Measurements from ENCODE around the gene TRIM39.

TRIM39 gene

DNA sequence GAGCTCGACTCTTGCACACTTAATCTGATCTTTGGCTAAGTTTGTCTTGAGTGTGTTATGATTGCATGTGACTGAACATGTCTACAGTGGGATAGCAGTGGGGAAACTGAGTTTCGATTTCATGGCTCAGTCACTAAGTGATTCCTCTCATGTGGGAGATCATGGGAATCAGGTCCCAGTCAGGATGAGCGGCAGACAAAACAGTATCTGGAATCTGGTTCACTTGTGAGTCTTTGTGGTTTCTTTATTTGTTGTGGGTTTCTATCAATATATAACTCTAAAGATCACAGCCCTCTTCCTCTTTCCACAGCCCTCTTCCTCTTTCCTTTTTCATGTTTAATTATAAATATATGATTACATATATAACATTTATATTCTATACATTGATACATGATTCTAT, 22.2 kb downstream of the TRIM39 start:
- Histone ChIP-seq H3K9me3 (ENCODE audit: control insufficient read depth, insufficient read depth, low read length) (no peaks in the 10 kb centered on the region), H3K27me3 (ENCODE audit: control insufficient read depth, insufficient read depth, low read length) (no peaks in the 10 kb centered on the region), H3K9ac (ENCODE audit: low read depth, low read length) (no peak overlapping the region), H3K4me3 (ENCODE audit: low read depth, low read length) (no peak overlapping the region), H3K4me1 (ENCODE audit: control insufficient read depth, insufficient read depth, low read length) (peaks cover 5% of the 10 kb centered on the region), H3K27ac (ENCODE audit: low read depth, low read length) (no peak overlapping the region), H3K36me3 (ENCODE audit: control insufficient read depth, insufficient read depth, low read length) (peaks cover 14% of the 10 kb centered on the region)

DNA sequence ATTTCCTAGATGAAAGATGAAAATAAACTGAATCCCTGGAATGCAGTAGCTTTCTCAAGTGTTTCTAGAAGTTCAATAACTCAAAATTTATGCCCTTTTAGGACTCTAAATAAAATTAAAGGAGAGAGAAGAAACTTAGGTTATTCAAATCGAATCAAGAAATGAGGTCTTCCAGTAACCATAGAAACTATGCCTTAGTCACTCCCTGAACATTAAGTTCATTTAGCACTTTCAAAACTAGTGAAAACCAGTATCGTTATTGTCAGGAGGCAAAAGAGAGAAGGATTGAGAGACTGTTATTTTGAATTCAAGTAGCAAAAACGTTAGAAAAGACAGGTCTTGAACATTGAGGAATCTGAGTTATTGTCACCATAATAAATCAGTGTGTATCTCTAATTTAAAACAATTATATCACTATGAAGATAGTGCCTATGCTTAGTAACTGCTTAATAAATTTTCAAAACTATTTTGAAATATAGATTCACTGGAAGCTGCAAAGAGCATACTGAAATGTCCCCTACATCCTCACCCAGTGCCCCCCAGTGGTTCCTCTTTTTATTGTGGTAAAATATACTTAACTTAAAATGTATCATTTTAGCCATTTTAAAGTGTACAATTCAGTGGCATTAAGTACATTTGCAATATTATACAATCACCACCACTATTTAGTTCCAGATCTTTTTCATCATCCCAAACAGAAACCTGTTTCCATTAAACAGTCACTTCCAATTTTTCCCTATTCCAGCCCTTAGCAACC, 22.9 kb downstream of the TRIM39 start:
- no peaks in the 10 kb centered on the region for H3K27me3 ChIP-seq (ENCODE audit: control insufficient read depth, insufficient read depth, low read length)
- no peak overlapping the region for H3K9ac ChIP-seq (ENCODE audit: low read depth, low read length)
- H3K36me3 ChIP-seq (ENCODE audit: control insufficient read depth, insufficient read depth, low read length): peaks cover 14% of the 10 kb centered on the region
- H3K9me3 ChIP-seq (ENCODE audit: control insufficient read depth, insufficient read depth, low read length): no peaks in the 10 kb centered on the region
- peaks cover 5% of the 10 kb centered on the region for H3K4me1 ChIP-seq (ENCODE audit: control insufficient read depth, insufficient read depth, low read length)
- no peak overlapping the region for H3K27ac ChIP-seq (ENCODE audit: low read depth, low read length)
- no peak overlapping the region for H3K4me3 ChIP-seq (ENCODE audit: low read depth, low read length)

DNA sequence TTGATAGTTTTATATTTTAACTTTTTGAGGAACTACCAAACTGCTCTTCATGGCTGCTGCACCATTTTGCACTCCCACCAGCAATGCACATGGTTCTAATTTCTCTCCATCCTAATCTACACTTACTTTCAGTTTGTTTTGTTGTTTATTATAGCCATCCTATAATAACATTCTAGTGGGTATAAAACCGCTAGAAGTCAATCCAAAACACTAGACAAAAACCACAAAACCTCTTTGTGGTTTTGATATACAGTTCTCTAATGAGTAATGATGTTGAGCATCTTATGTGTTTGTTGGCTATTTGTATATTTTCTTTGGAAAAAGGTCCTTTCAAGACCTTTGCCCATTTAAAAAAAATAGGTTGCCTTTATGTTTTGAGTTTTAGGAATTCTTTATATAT, 23.8 kb downstream of the TRIM39 start:
- H3K9ac ChIP-seq (ENCODE audit: low read depth, low read length): no peak overlapping the region
- H3K27ac ChIP-seq (ENCODE audit: low read depth, low read length): no peak overlapping the region
- H3K36me3 ChIP-seq (ENCODE audit: control insufficient read depth, insufficient read depth, low read length): peaks cover 14% of the 10 kb centered on the region
- peaks cover 5% of the 10 kb centered on the region for H3K4me1 ChIP-seq (ENCODE audit: control insufficient read depth, insufficient read depth, low read length)
- no peak overlapping the region for H3K4me3 ChIP-seq (ENCODE audit: low read depth, low read length)
- no peaks in the 10 kb centered on the region for H3K27me3 ChIP-seq (ENCODE audit: control insufficient read depth, insufficient read depth, low read length)
- no peaks in the 10 kb centered on the region for H3K9me3 ChIP-seq (ENCODE audit: control insufficient read depth, insufficient read depth, low read length)

DNA sequence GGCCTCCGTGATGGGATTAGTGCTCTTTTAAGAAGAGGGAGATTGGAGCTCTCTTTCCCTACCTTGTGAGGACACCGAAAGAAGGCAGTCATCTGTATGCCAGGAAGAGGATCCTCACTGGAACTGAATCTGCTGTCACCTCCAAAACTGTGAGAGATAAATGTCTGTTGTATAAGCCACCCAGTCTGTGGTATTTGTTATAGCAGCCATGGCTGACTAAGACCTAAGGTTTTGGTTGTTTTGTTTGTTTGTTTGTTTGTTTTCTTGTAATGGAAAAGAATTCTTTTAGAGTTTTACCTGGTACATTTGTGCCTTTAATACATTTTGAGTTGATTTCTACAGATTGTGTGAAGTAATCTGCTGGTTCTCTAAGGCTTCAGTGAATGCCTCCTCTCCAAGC, 25.8 kb downstream of the TRIM39 start:
- Histone ChIP-seq H3K4me3 (ENCODE audit: low read depth, low read length) (no peak overlapping the region), H3K9me3 (ENCODE audit: control insufficient read depth, insufficient read depth, low read length) (no peaks in the 10 kb centered on the region), H3K9ac (ENCODE audit: low read depth, low read length) (no peak overlapping the region), H3K27me3 (ENCODE audit: control insufficient read depth, insufficient read depth, low read length) (no peaks in the 10 kb centered on the region), H3K36me3 (ENCODE audit: control insufficient read depth, insufficient read depth, low read length) (no peaks in the 10 kb centered on the region), H3K4me1 (ENCODE audit: control insufficient read depth, insufficient read depth, low read length) (no peaks in the 10 kb centered on the region), H3K27ac (ENCODE audit: low read depth, low read length) (no peak overlapping the region)

DNA sequence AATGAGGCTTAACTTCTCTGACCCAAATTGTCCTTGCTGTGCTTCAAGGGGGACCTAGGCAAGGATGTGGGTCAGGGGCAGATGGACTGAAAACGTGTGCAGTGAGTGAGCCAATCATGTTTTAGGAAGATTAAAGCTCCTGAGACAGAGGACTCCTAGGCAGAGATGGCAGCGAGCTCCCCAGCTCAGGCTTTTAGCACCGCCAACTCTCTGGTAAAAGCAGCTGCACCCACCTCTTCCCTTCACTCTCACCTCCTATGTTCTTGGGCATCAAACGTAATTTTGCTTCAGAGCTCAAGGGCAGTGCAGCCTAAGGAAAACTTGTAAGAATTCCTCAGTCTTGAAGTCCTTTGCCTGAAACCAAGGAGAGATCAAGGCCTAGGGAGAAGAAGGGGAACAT, 28.6 kb downstream of the TRIM39 start:
- Histone ChIP-seq H3K9me3 (ENCODE audit: control insufficient read depth, insufficient read depth, low read length) (no peaks in the 10 kb centered on the region), H3K36me3 (ENCODE audit: control insufficient read depth, insufficient read depth, low read length) (no peaks in the 10 kb centered on the region), H3K27ac (ENCODE audit: low read depth, low read length) (no peak overlapping the region), H3K27me3 (ENCODE audit: control insufficient read depth, insufficient read depth, low read length) (peaks cover 24% of the 10 kb centered on the region), H3K9ac (ENCODE audit: low read depth, low read length) (no peak overlapping the region), H3K4me1 (ENCODE audit: control insufficient read depth, insufficient read depth, low read length) (peaks cover 5% of the 10 kb centered on the region; the same call in 1 of the 2 replicates), H3K4me3 (ENCODE audit: low read depth, low read length) (no peak overlapping the region)

DNA sequence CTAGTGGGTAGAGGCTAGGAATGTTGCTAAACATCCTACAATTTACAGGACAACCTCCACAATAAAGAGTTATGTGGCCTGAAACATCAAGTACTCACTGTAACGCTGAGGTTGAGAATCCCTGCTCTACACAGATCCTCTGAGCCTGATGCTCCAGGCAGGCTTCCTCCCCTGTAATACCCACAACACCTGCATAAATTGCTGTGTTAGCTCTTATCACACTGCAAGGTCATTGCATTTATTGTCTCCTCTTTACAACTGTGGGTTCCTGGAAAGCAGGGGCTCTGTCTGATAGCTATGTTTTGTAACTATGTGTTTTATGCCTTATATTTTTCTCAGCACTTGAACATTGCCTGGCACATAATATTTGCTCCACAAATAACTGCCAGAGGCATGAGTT, 29.8 kb downstream of the TRIM39 start:
- Histone ChIP-seq H3K9me3 (ENCODE audit: control insufficient read depth, insufficient read depth, low read length) (no peaks in the 10 kb centered on the region), H3K27me3 (ENCODE audit: control insufficient read depth, insufficient read depth, low read length) (peaks cover 34% of the 10 kb centered on the region), H3K27ac (ENCODE audit: low read depth, low read length) (no peak overlapping the region), H3K4me3 (ENCODE audit: low read depth, low read length) (no peak overlapping the region), H3K36me3 (ENCODE audit: control insufficient read depth, insufficient read depth, low read length) (no peaks in the 10 kb centered on the region), H3K4me1 (ENCODE audit: control insufficient read depth, insufficient read depth, low read length) (peaks cover 5% of the 10 kb centered on the region; the same call in 1 of the 2 replicates), H3K9ac (ENCODE audit: low read depth, low read length) (no peak overlapping the region)

DNA sequence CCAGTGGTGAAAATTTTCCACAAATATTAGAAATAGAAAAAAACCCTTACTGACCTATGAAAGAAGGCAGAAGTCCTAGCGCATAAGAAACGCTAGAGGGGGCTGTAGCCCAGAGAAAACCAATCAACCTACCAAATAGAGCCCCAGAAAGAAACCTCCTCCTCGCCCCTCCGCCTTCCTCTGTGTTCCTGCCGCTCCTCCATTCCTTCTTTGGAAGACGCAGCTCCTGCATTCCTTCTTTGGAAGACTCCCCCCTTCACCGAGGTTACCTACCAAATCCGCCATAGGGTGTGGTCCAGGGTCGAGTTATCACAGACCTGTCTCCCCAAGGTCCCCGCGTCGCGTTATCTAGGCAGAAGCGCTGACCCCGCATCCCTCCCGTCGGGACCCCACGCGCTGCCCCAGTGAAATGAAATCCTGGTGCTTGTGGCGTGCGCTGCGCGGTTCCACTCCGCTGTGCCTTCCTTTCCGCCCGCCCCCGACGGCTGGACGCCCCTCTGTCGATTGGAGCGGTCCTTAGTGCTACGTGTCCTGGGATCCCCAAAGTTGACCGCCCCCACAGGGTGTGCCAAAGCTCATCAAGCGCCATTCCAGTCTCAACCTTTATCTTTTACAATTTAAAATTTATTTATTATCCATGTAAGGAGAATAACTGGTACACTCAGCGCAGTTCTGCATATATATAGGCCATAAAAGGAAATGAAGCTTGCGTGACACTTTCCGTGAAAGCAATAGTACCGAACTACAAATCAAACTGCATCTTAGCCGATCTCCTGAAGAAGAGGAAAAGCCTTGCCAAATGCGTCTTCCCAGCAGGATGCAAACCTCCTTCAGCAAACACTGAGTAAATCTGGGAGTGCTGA, 31.2 kb downstream of the TRIM39 start:
- peak overlapping the region; percentile 37; the same call in 1 of the 2 replicates for H3K9ac ChIP-seq (ENCODE audit: low read depth, low read length)
- peaks cover 34% of the 10 kb centered on the region for H3K27me3 ChIP-seq (ENCODE audit: control insufficient read depth, insufficient read depth, low read length)
- peak overlapping the region; percentile 67 for H3K4me3 ChIP-seq (ENCODE audit: low read depth, low read length)
- H3K27ac ChIP-seq (ENCODE audit: low read depth, low read length): no peak overlapping the region
- H3K36me3 ChIP-seq (ENCODE audit: control insufficient read depth, insufficient read depth, low read length): no peaks in the 10 kb centered on the region
- no peaks in the 10 kb centered on the region for H3K9me3 ChIP-seq (ENCODE audit: control insufficient read depth, insufficient read depth, low read length)
- H3K4me1 ChIP-seq (ENCODE audit: control insufficient read depth, insufficient read depth, low read length): peaks cover 5% of the 10 kb centered on the region; the same call in 1 of the 2 replicates

DNA sequence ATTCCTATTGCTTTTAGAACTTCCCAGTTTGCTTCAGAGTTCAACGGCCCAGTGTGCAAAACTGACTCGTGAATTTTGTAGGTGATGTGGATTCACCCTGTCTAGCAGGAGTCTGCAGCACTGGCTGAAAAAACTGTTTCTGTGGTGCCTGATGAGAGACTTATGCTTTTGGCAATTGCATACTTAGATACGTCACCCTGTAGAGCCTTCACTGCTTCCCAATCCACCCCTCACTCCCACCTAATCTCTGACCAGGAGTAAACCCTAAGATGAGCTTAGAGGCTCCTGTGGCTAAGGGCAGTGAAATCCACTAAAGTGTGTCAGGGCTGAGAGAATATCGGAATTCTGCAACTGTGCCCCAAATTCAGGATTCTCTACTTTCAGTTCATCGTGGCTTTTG, 32.5 kb downstream of the TRIM39 start:
- Histone ChIP-seq H3K27ac (ENCODE audit: low read depth, low read length) (no peak overlapping the region), H3K4me3 (ENCODE audit: low read depth, low read length) (no peak overlapping the region), H3K36me3 (ENCODE audit: control insufficient read depth, insufficient read depth, low read length) (no peaks in the 10 kb centered on the region), H3K9ac (ENCODE audit: low read depth, low read length) (no peak overlapping the region), H3K27me3 (ENCODE audit: control insufficient read depth, insufficient read depth, low read length) (peaks cover 34% of the 10 kb centered on the region), H3K9me3 (ENCODE audit: control insufficient read depth, insufficient read depth, low read length) (no peaks in the 10 kb centered on the region), H3K4me1 (ENCODE audit: control insufficient read depth, insufficient read depth, low read length) (peaks cover 5% of the 10 kb centered on the region; the same call in 1 of the 2 replicates)

DNA sequence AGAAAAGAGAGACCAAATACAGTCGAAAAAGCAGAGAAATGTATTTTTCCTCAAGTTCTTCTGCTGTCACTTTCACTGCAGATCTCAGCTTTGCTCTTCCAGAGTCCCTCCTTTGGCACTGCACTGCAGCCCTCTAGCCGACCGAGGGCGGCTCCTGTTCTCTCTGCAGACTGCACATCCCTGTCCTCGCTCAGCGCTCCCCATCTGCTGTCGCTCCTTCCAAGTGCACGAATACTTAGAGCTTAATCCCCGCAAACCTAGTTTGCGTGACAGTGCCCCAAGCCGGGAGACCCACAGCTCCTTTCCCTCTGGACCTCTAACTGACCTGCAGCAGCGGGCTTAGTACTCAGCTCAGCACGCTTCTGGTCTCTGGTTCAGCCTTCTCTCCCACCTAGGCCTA, 33.4 kb downstream of the TRIM39 start:
- Histone ChIP-seq H3K9ac (ENCODE audit: low read depth, low read length) (no peak overlapping the region), H3K27me3 (ENCODE audit: control insufficient read depth, insufficient read depth, low read length) (peaks cover 34% of the 10 kb centered on the region), H3K9me3 (ENCODE audit: control insufficient read depth, insufficient read depth, low read length) (no peaks in the 10 kb centered on the region), H3K36me3 (ENCODE audit: control insufficient read depth, insufficient read depth, low read length) (no peaks in the 10 kb centered on the region), H3K27ac (ENCODE audit: low read depth, low read length) (no peak overlapping the region), H3K4me1 (ENCODE audit: control insufficient read depth, insufficient read depth, low read length) (peaks cover 5% of the 10 kb centered on the region; the same call in 1 of the 2 replicates), H3K4me3 (ENCODE audit: low read depth, low read length) (no peak overlapping the region)

DNA sequence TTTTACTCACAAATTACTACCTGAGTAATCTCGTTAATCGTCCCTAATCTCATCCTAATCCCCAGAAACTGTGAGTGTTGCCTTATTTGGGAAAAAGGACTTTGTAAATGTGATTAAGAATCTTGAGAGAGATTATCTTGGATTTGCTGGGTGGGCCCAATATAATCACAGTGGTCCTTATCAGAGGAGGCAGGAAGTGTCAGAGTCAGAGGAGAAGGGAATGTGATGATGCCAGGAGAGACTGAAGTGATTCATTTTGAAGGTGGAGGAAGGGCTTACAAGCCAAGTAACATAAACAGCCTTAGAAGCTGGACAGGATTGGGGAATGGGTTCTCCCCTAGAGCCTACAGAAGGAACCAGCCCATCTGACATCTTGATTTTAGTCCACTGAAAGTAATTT, 34.9 kb downstream of the TRIM39 start:
- no peaks in the 10 kb centered on the region for H3K36me3 ChIP-seq (ENCODE audit: control insufficient read depth, insufficient read depth, low read length)
- peaks cover 34% of the 10 kb centered on the region for H3K27me3 ChIP-seq (ENCODE audit: control insufficient read depth, insufficient read depth, low read length)
- no peaks in the 10 kb centered on the region for H3K9me3 ChIP-seq (ENCODE audit: control insufficient read depth, insufficient read depth, low read length)
- peaks cover 5% of the 10 kb centered on the region; the same call in 1 of the 2 replicates for H3K4me1 ChIP-seq (ENCODE audit: control insufficient read depth, insufficient read depth, low read length)
- no peak overlapping the region for H3K27ac ChIP-seq (ENCODE audit: low read depth, low read length)
- no peak overlapping the region for H3K4me3 ChIP-seq (ENCODE audit: low read depth, low read length)
- no peak overlapping the region for H3K9ac ChIP-seq (ENCODE audit: low read depth, low read length)

DNA sequence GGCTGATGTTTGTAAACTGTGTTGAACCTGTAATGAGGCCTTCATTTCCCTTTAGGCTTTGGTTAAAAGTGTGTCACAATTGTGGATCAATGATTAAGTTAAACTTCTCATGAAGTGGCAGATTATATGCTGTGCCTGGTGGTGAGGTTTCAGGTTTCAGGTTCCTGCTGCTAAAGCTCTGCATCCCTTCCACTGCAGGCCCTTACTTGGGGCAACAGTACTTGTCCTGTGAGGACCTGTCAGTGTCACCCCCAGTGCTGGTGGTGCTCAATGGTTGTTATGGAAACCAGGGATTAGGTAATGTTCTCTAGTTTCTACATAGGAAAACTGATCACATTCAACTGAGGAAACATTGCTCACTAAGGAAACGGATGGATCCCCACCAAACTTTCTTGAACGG, 36.7 kb downstream of the TRIM39 start:
- H3K9ac ChIP-seq (ENCODE audit: low read depth, low read length): no peak overlapping the region
- peaks cover 2% of the 10 kb centered on the region; the same call in 1 of the 2 replicates for H3K4me1 ChIP-seq (ENCODE audit: control insufficient read depth, insufficient read depth, low read length)
- H3K9me3 ChIP-seq (ENCODE audit: control insufficient read depth, insufficient read depth, low read length): no peaks in the 10 kb centered on the region
- H3K27ac ChIP-seq (ENCODE audit: low read depth, low read length): no peak overlapping the region
- H3K27me3 ChIP-seq (ENCODE audit: control insufficient read depth, insufficient read depth, low read length): peaks cover 28% of the 10 kb centered on the region
- H3K4me3 ChIP-seq (ENCODE audit: low read depth, low read length): no peak overlapping the region
- H3K36me3 ChIP-seq (ENCODE audit: control insufficient read depth, insufficient read depth, low read length): no peaks in the 10 kb centered on the region
